Measurements from ENCODE around the gene FAM47E.
"Not testable (repeated sequence)": the region's sequence is repeated elsewhere in the genome, so short reads cannot be mapped to it uniquely, and the experiment has no call there.

Gene FAM47E

GRCh38 chr4:76226418-76226817 lies 25.1 kb upstream of the FAM47E start:
- DNase-seq (ENCODE audit: low read depth): no peak

- DNase-seq (ENCODE audit: low read depth): no peak
These were observed 18.8 kb upstream of the FAM47E start for GRCh38 chr4:76232681-76233080.

- no peak for DNase-seq (ENCODE audit: low read depth)
These were observed 18.4 kb upstream of the FAM47E start for GRCh38 chr4:76233083-76233482.

GRCh38 chr4:76233529-76233928 lies 18.0 kb upstream of the FAM47E start:
- DNase-seq (ENCODE audit: low read depth): no peak

GRCh38 chr4:76233967-76234678 lies 17.4 kb upstream of the FAM47E start:
- no peak for DNase-seq (ENCODE audit: low read depth)

- DNase-seq (ENCODE audit: low read depth): no peak
These were observed 16.9 kb upstream of the FAM47E start for GRCh38 chr4:76234679-76235044.

GRCh38 chr4:76235407-76235806 lies 16.1 kb upstream of the FAM47E start:
- no peak for DNase-seq (ENCODE audit: low read depth)

- DNase-seq (ENCODE audit: low read depth): no peak
These were observed 15.6 kb upstream of the FAM47E start for GRCh38 chr4:76235915-76236314.

- no peak for DNase-seq (ENCODE audit: low read depth)
These were observed 13.3 kb upstream of the FAM47E start for GRCh38 chr4:76238236-76238635.

GRCh38 chr4:76238701-76239100 lies 12.8 kb upstream of the FAM47E start:
- no peak for DNase-seq (ENCODE audit: low read depth)

GRCh38 chr4:76240236-76240635 lies 11.3 kb upstream of the FAM47E start:
- no peak for DNase-seq (ENCODE audit: low read depth)

GRCh38 chr4:76243877-76244276 lies 7.6 kb upstream of the FAM47E start:
- not testable (repeated sequence) for DNase-seq (ENCODE audit: low read depth)

GRCh38 chr4:76246025-76246424 lies 5.5 kb upstream of the FAM47E start:
- no peak for DNase-seq (ENCODE audit: low read depth)

GRCh38 chr4:76246852-76247251 lies 4.7 kb upstream of the FAM47E start:
- DNase-seq (ENCODE audit: low read depth): no peak

GRCh38 chr4:76250962-76251361 lies 559 bp upstream of the FAM47E start:
- no peak for DNase-seq (ENCODE audit: low read depth)

GRCh38 chr4:76252271-76252653 lies 741 bp downstream of the FAM47E start:
- no peak for DNase-seq (ENCODE audit: low read depth)

GRCh38 chr4:76253511-76253910 lies 2.0 kb downstream of the FAM47E start:
- DNase-seq (ENCODE audit: low read depth): no peak

GRCh38 chr4:76256032-76256431 lies 4.5 kb downstream of the FAM47E start:
- DNase-seq (ENCODE audit: low read depth): no peak

- DNase-seq (ENCODE audit: low read depth): no peak
These were observed 5.4 kb downstream of the FAM47E start for GRCh38 chr4:76256968-76257367.

GRCh38 chr4:76257824-76258223 lies 6.3 kb downstream of the FAM47E start:
- DNase-seq (ENCODE audit: low read depth): no peak

GRCh38 chr4:76260571-76260970 lies 9.1 kb downstream of the FAM47E start:
- DNase-seq (ENCODE audit: low read depth): no peak

- no peak for DNase-seq (ENCODE audit: low read depth)
These were observed 14.2 kb downstream of the FAM47E start for GRCh38 chr4:76265631-76266218.

- no peak for DNase-seq (ENCODE audit: low read depth)
These were observed 15.1 kb downstream of the FAM47E start for GRCh38 chr4:76266627-76267026.

- DNase-seq (ENCODE audit: low read depth): no peak
These were observed 16.3 kb downstream of the FAM47E start for GRCh38 chr4:76267811-76268210.
